Islet precursor cell (in vitro differentiated cells): ENCODE results near the gene ETV6.

Source experiments
- DNase-seq: peaks from one replicate; pipeline ENCODE4 v3.0.0-alpha.2; 2018

The ETV6 gene

GRCh38 chr12:11870041-11870451 lies 220.6 kb downstream of the ETV6 start:
- DNase-seq, result no peak

DNA sequence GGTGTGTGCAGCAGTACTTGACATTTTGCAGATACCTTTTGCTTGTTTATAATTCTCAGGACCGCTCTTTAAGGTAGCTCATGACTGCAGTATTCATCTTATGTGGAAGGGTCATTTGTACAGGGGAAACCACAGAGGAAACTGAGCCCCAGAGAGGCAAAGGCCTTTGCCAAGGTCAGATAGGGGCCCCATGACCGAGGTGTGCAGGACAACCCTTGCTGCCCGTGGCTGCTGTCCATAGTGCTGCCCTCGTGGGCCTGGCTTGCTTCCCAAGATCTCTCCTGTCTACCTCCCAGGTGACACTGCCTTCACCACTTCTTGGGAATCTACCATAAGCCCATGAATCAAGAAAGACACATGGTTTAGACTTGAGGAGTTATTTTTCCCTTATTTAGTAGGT lies 222.6 kb downstream of the ETV6 start:
- no peak for DNase-seq

DNA sequence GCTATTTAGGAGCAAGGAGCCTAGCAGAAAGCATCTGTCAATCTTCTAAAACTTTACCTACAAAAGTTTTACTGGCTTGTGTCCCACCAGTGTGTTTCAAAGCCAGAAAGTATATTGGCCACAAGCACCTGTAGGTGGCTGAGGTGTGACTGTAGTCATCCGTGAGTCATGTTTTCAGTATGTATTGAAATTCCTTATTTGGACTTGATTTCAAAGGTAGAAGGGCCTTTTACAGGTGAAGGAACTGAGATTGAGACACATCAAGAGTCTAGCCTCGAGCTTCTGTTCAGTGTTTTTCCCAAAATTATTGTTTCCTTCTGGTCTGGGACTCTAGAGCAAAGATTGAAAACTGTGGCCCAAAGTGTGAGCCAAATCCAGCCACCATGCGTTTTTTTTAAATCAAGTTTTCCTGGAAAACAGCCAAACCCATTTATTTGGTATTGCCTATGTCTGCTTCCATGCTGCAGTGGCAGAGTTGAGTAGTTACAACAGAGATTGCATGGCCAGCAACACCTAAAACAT lies 226.0 kb downstream of the ETV6 start:
- DNase-seq, result no peak

DNA sequence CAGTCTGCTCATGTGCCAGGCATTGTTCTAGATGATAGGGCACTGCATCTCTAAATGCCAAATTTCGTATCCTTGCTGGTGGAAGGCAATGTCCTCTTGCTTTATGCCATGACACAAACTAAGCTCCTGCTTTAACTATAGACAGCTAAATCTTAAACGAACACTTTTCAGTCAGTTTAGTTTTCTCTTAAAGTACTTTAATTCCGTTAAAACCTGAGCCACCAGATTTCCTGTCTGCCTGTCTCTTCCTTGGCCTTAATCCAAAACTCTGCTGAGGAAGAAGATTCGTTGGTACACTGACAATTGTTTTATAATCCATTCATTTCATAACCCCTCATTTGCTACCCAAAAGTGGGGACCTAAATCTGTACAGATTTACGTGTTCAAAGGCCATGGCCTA lies 226.8 kb downstream of the ETV6 start:
- DNase-seq, result no peak

- peak; percentile 61 for DNase-seq
Observed at GRCh38 chr12:11877102-11877826, 227.8 kb downstream of the ETV6 start.

GRCh38 chr12:11877869-11878780 lies 228.7 kb downstream of the ETV6 start:
- peak; percentile 86 for DNase-seq

DNA sequence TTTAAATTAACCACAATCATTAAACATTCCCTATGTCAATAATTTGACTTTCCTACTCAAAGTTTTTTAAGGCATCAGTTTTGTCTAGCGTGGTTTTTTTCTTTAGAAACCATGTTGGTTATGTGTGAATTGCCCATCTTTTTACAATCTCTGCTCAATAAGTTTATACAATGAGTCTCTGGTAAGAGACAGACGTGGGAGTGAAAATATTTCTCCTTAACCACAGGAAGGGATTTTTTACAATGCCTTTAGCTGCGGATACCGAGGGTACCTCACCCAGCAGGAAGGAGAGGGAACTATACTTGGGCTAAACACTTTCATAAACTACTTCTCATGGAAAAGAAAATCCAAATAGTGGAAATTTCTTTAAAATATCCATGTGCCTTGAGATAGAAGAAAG lies 229.8 kb downstream of the ETV6 start:
- no peak for DNase-seq

DNA sequence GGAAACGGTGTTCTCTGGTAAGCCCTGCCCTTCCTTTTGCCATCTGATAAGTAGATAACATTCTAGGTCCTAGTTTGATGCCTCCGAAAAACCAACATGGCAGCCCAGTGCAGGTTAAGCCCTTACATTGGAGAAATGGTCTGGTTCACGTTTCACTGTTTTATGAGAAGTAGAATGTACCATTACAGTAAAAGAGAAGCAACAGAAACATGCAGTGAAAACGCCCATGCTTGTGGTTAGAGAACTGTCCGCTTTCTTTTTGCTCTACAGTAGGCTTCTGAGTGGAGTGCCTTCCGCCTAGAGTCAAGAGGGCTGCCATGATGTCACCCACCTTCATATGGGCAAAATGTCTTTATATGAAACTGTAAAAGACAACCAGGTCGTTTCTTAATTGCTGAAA lies 230.9 kb downstream of the ETV6 start:
- no peak for DNase-seq

GRCh38 chr12:11881835-11882234 lies 232.4 kb downstream of the ETV6 start:
- DNase-seq, result no peak

DNA sequence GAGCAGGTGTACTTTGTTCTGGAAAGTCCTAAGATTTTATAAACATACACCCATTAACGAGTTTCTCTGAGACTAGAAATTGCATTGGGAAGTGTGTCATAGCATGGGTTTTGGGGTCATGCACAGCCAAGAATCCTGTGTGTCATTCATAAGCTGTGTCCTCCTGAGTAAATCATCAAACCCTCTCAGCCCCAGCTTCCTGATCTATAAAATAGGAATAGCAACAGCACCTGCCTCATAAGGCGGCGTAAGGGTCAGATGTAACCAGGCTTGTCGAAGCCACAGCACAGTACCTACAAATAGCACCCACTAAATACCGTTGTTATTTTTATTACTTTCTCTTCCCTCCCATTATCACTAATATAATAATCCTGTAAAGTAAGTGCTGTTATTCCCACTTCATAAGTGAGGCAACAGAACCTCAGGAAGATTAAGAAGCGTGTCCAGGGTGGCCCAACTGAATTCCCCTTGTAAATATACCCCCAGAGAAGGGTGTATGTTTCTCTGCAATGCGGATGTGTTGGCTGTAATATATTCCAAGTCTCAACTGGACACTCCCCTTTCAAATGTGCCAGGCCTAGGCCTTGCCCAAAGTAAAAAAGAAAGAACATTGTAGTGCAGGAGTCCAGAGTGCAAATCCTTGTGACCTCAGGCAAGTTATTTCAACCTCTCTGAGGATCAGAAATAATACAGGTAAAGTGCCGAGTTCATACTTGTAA lies 233.0 kb downstream of the ETV6 start:
- no peak for DNase-seq

DNA sequence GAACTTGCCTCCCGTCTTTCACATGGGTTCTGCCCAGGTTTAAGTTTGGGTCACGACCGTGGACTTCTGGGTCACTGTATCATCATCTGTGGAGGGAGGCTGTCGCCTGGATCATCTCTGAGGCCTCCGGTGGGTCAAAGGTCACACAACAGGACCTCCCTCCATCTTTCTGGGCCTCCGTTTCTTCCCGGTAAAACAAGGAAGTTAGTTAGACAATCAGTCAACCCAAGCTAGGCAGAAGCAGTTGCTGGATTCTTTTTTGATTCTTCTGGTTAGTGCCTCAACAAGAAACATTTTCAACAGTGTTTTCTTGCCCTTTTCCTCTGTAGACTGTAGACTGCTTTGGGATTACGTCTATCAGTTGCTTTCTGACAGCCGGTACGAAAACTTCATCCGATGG lies 234.6 kb downstream of the ETV6 start:
- DNase-seq, result no peak

DNA sequence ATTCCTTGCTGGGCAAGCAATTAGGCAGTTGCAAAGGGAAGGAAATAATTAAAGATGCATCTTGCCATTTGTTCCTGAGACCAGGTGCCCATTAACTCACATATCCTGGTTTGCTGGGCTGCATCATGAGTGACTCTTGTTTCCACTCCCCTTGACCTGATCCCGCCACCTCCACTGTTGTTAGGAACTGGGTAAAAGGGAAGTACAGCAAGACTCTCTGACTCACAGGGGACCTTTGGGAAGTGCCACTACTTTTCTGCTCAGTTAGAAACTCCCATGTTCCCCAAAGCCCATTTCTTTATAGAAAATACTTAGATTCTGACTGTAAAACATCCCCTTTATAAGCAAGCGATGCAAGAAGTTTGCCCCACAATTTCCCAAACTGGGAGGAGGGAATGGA lies 235.2 kb downstream of the ETV6 start:
- peak; percentile 82 for DNase-seq

- peak; percentile 98 for DNase-seq
Observed at GRCh38 chr12:11885261-11886038, 236.0 kb downstream of the ETV6 start.

DNA sequence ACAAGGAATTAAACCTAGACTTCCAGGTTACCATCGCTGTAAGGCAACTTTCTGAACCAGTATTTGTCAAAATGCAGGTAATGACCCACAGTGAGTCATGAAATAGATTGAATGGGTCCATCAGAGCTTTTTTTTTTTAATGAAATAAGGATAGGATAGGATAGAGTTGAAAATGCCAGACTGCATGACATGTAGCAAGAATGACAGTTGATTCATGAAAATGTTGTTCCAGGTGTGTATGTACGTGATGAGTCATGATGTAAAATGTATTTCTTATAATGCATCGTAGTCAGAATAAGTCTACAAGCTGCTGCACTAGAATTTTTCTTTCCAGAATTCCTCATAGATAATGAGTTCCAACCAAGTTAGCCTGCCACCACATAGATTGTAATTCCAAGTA lies 236.9 kb downstream of the ETV6 start:
- DNase-seq, result no peak

- peak; percentile 36 for DNase-seq
Observed at GRCh38 chr12:11888029-11888428, 238.6 kb downstream of the ETV6 start.

DNA sequence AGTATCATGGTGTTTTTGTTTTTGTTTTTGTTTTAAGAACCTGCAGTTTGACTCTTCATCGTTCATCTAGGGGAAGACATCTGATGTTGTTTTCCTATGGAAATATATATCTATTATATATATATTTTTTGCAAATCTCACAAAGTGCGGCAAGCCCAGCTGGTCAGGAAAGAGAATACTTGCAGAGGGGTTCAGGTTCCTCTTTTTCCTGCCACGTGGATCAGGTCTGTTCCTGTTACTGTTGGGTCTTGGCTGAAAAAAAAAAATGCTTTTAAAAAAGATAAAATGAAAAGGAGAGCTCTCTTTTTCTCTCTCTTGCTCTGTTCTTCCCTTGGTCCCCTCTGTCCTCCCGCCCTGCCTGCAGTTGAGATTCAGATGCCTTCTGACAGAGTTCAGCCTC lies 241.9 kb downstream of the ETV6 start:
- DNase-seq, result no peak

- DNase-seq, result no peak
Observed at GRCh38 chr12:11891754-11892386, 242.4 kb downstream of the ETV6 start.

DNA sequence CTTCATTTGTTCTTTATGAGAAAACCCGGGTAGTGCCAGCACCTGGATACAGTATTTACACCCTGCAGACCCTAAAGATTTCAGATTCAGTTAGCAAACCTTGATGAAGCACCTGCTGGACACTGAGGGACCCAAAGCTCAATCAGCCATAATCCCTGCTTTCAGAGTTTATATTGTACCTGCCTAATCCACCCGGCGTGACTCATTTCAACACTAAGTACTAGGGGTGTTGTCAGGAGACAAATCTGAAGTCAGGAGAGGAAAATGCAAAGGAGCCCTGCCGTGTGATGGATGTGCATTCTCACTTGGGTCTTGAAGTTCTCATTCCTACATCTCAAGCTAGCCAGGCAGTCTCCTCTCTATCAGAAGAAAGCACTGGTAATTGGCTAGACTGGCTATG lies 244.5 kb downstream of the ETV6 start:
- DNase-seq, result no peak

DNA sequence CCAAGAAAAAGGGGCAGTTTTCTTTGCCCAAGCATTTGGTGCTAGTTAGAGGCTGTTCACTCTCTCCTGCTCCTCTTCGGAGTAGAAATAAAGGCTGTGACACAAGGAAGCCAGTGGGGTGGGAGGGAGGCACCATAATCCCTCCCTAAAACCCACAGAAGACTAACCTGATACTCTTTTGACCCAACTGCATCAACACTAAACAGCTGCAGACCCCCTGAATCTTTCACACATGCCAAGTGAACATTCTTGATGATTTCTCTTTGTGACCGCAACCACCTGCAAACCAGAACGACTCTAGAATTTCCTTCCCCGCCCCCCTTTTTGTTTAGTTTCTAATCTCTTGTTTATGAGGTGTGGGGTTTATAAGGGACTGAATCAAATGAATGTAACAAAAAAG lies 245.4 kb downstream of the ETV6 start:
- no peak for DNase-seq

GRCh38 chr12:11895421-11896078 lies 246.1 kb downstream of the ETV6 start:
- no peak for DNase-seq

DNA sequence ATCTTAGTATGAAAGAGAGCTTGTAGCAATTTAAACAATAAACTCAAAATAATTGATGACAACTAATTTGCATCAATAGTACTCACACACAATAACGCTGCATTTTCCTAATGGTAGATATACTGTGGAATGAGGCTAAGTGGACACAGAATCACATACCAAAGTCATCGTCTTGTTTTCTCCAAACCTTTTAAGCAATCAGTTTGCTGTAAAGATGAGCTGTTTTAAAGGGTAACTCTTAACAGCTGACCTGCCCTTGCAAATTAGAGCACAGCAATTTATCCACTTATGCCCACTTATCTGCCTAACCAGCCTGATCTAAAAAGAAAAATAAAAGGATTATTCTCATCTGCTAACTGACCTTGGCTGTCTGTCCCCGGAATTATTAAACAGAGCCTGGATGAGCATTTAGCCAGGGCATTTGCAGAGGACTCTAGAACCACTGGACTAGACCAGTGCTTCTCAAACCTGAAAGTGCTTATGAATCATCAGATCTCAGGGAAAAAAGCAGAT lies 247.0 kb downstream of the ETV6 start:
- peak; percentile 76 for DNase-seq
